GM08714 (cell line): ENCODE measurements around the gene SEPTIN3.

Source experiments
- H3K4me3 ChIP-seq: fragments of 200-500 bp; sonication (Bioruptor generic); 2 replicates; pipeline ENCODE4 v1.5.1; 2014; ENCODE audit warnings: mild to moderate bottlenecking, low read length, inconsistent platforms
- ZNF274 ChIP-seq: IDR thresholded peaks from 2 replicates; pipeline ENCODE4 v1.6.1; 2012; ENCODE audit warnings: mild to moderate bottlenecking, low read depth, low read length

The SEPTIN3 gene

DNA sequence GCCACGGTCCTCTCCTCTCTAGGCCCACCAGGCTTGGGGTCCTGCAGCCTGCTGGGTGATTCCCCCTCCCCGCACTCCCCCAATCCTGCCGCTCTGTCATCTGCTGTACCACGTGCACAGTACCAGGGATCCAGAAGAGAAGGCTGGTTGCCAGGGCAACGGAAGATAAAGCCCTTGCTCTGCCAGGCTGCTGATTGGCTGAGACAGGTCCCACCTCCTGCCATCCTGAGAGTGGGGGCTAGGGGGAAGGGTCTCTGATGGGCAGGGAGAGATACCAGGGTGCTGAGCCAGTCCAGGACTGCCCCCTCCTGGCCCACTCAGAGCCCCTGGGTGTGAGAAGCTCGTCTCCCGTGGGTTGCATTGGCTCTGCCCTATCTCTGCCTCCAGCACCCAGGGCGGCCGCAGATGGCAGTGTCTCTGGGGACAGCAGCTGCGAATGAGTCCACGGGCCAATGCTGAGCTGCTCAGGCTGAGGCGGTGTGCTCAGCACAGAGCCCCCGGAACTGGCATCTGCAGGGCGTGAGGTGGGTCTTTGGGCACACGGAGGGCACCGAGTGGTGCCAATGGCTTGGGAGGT is 17.3 kb upstream of the SEPTIN3 start, which contains the start of gene SMIM45:
TSS of gene SMIM45 (plus strand) at position 253 of the 577 bp plus-strand sequence.
- TF ChIP-seq ZNF274 = no peak
- no peak within 1 kb of the TSS for H3K4me3 ChIP-seq

DNA sequence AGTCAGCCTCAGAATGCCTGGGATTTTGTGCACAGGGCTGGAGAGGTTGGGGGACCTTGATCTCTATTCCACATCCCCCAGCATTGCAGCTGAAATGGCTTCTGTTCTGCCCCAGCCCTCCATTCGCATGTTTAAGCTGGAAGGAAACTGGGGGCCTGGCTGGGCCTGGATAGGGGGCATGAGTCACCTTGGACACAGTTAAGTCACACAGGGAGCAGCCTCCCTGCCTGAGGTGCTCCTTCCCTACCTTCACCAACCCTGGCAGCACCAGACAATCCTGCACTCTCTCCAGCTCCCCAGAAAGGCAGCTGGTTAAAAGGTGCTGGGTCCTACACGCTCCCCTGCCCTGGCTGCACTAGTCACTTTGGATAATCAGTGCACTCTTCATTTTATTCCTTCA is 16.5 kb upstream of the SEPTIN3 start:
- TF ChIP-seq ZNF274 = no peak

DNA sequence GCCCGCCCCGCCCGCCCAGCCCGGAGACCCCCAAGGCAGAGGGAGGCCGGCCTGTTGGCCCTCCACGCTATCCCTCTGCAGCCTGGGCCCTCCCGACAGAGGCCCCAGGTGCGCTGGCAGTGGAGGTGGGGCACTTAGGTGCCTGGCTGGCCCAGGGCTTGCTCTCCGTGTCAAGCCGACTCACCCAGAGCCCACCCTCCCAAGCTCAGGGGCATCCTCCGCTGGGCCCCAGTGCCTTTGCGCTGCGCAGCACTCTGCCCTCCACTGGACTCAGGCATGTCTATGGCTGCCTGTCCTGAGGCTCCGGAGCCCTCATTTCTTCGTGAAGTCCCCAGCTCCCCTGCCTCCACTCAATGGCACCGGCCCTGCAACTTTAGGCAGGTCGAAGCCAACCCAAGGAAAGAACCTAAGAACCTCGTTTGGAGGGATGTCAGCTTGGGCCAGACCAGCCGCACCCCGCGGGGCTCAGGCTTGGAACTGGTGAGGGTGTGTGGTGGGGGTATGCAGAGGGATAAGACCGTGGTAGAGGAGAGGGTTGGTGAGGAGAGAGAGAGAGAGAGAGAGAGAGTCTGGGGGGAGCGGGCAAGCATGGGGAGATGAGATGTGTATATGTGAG is 11.2 kb upstream of the SEPTIN3 start:
- TF ChIP-seq ZNF274 = no peak
- no peak overlapping the region for H3K4me3 ChIP-seq

More for the DNA sequence above, 16.5 kb upstream of the SEPTIN3 start:
- no peak overlapping the region for H3K4me3 ChIP-seq

GRCh38 chr22:41963453-41964111 is 5.7 kb upstream of the SEPTIN3 start:
- H3K4me3 ChIP-seq = no peak overlapping the region
- TF ChIP-seq ZNF274 = no peak

- no peak for TF ChIP-seq ZNF274
- no peak overlapping the region for H3K4me3 ChIP-seq
Observed at GRCh38 chr22:41964112-41964491, 5.1 kb upstream of the SEPTIN3 start.

DNA sequence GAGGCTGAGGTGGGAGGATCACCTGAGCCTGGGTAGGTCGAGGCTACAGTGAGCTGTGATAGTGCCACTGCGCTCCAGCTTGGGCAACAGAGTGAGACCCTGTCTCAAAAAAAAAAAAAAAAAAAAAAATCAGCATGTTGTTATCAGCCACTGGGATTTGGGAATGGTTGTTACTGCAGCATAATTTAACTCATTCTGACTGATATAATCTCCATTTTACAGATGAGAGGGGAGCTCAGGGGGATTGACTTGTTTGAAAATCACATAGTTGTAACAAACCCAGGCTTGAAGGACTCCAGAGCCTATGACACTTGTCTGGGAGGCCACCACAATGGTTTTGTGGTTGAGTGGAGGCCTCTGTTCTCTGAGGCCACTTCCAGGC is 3.0 kb upstream of the SEPTIN3 start:
- no peak for TF ChIP-seq ZNF274
- no peak overlapping the region for H3K4me3 ChIP-seq

DNA sequence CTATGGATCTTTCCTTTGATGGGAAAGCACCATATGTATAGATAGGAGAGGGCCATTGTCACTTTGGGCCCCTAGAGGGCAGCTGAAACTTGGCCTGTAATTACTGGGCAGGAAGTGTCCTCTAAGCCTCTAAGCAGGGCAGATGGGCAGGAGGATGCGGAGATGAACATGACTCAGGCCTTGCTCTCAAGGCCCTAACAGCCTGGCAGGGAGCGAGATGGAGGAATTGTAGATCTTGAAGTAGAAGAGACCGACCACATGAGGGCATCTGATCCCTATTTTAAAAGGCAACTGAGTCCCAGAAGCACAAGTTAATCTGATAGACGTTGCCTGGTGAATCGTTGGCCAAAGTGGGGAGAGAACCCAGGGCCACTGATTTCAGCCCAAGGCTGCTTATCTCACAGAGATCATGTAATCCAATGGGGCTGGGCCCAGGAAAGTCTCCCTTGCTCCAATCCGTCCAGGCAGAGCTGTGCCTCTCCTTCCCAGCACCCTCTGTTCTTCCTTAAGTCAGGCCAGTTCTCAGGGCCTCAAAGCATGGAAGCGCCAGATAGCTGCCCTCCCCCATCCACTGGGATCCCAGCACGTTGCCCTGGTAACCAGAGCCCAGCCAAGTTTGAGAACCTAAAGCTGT is 2.5 kb upstream of the SEPTIN3 start:
- TF ChIP-seq ZNF274 = no peak
- H3K4me3 ChIP-seq = no peak overlapping the region

GRCh38 chr22:41968601-41969000 is 642 bp upstream of the SEPTIN3 start:
- H3K4me3 ChIP-seq = no peak overlapping the region
- TF ChIP-seq ZNF274 = no peak

DNA sequence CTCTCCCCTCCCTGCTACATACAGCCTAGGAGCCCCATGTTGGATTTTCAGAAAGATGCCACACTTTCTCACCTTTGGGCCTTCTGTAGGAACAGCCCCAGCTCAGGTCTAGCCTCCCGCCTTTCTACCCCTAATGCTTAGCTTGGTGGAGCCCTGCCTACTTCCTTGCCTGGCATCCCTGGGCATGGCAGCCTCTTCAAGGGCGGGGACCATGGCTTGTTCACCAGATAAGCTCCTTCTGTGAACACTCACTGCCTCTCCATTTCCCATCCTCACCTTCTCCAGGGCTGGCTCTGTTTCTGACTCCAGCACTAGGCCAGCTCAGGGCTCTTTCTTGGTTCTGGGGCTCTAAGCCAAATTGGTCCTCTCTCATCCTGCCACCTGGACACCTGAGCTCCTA is 1.4 kb downstream of the SEPTIN3 start:
- H3K4me3 ChIP-seq = no peak overlapping the region
- TF ChIP-seq ZNF274 = no peak

DNA sequence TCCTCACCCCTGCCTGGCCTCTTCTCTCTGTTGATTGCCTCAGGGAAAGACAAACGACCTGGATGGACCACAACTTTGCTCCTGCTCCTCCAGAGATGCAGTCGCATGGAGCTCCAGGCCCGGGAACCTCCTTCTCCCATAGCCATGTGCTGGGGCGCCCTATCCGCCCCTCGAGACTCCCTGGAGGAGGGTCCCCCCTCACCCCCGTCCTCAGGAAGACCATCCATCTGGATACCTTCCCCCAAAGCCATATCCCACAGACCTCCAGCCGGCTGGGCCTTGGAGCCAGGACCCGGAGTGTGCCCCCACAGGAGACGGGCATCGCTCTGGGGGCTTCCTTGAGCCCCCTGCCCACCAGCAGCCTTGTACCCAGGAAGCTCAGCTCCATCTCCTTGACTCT is 2.2 kb downstream of the SEPTIN3 start:
- no peak overlapping the region for H3K4me3 ChIP-seq
- TF ChIP-seq ZNF274 = no peak

GRCh38 chr22:41974691-41975290 is 5.5 kb downstream of the SEPTIN3 start:
- no peak for TF ChIP-seq ZNF274
- no peak overlapping the region for H3K4me3 ChIP-seq

- no peak overlapping the region for H3K4me3 ChIP-seq
- TF ChIP-seq ZNF274 = no peak
Observed at GRCh38 chr22:41975299-41976069, 6.2 kb downstream of the SEPTIN3 start.

GRCh38 chr22:41976070-41976901 is 7.0 kb downstream of the SEPTIN3 start:
- no peak for TF ChIP-seq ZNF274
- H3K4me3 ChIP-seq = peak overlapping the region; percentile 51; the same call in 1 of the 2 replicates
